HG02642 (cell line): ENCODE measurements around the gene PTPRN2.
"Not testable (repeated sequence)": the region's sequence is repeated elsewhere in the genome, so short reads cannot be mapped to it uniquely, and the experiment has no call there.

Experiments used
- ATAC-seq: cut with Tn5 transposase; IDR thresholded peaks from one replicate; pipeline ENCODE4 v1.9.1; 2021; ENCODE audit warnings: mild to moderate bottlenecking; ENCODE audit not compliant: unreplicated experiment, poor library complexity

PTPRN2 gene

DNA sequence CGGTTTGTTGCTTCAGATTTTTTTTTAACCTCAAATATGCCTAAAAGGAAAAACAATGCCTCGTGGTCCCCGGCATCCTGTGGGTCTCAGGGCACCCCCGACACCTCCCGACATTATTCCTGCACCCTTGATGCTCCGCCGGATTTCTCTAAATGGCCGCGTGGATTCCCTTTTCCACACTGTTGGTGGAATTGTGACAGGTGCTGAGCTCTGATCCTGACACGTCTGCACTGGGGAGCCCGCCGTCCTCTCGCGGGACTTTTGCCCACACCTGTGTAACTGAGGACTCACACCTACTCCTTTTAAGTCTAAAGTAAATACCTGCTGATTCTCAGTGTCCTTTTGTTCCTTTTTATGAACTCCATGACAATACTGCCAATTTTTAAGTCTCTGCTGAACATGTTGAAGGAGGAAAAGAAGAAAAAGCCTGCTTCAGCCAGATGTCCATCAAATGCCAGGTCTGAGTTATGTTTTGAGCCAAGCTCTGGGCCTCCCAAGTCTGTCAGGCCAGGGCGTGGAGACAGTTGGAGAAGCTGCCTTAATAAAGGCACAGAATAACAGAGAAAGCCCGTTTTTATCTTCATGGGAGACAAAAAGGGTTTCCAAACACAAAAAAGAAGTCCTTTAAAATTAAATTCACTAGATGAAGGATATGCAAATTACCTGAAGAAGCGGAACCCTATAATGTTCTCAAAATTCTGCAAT is 682.6 kb downstream of the PTPRN2 start:
- ATAC-seq = no peak

GRCh38 chr7:157904211-157904865 is 683.3 kb downstream of the PTPRN2 start:
- no peak for ATAC-seq

- no peak for ATAC-seq
These were observed 683.9 kb downstream of the PTPRN2 start for GRCh38 chr7:157903710-157904109.

GRCh38 chr7:157903296-157903695 is 684.3 kb downstream of the PTPRN2 start:
- ATAC-seq = no peak

- ATAC-seq = not testable (repeated sequence)
These were observed 685.6 kb downstream of the PTPRN2 start for GRCh38 chr7:157901816-157902610.

- no peak for ATAC-seq
These were observed 686.5 kb downstream of the PTPRN2 start for GRCh38 chr7:157901166-157901565.

DNA sequence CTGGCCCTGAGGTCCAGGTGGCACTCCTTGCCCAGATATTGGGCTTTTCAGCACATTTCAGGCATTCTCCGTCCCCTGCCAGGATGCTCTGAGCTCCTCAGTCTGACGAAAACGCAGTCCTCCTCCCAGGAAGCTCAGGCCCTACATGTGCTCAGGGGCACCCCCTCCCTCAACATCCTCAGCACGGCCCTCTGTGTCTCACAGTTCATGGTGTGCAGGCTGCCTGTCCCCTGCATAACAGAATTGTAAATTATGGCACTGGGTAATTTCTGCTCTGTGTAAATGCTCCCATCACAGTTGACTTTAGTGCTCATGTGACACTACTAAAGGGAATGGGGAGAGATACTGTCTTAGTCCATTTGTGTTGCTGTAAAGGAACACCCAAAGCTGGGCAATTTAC is 687.1 kb downstream of the PTPRN2 start:
- no peak for ATAC-seq

- ATAC-seq = no peak
These were observed 687.6 kb downstream of the PTPRN2 start for GRCh38 chr7:157900011-157900410.

GRCh38 chr7:157898802-157899505 is 688.7 kb downstream of the PTPRN2 start:
- no peak for ATAC-seq

DNA sequence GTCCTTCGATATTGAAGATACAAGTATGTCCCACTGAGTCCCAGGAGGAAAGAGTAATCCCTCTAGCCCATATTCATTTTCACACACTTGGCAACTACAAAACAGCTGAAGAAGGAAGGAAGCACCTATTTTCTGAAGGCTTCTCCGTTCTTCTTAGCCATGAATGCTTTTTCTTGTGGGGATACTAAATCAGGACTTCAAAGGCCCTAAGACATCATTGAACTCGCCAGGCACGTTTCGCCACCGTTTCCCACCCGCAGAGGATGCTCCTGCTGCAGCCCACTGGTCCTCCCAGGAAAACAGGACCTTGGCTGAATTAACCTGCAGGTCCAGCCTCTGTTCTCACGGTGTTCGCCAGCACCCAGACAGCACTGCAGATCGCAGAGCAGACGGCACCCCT is 689.4 kb downstream of the PTPRN2 start:
- ATAC-seq = no peak

GRCh38 chr7:157897681-157898080 is 689.9 kb downstream of the PTPRN2 start:
- no peak for ATAC-seq

DNA sequence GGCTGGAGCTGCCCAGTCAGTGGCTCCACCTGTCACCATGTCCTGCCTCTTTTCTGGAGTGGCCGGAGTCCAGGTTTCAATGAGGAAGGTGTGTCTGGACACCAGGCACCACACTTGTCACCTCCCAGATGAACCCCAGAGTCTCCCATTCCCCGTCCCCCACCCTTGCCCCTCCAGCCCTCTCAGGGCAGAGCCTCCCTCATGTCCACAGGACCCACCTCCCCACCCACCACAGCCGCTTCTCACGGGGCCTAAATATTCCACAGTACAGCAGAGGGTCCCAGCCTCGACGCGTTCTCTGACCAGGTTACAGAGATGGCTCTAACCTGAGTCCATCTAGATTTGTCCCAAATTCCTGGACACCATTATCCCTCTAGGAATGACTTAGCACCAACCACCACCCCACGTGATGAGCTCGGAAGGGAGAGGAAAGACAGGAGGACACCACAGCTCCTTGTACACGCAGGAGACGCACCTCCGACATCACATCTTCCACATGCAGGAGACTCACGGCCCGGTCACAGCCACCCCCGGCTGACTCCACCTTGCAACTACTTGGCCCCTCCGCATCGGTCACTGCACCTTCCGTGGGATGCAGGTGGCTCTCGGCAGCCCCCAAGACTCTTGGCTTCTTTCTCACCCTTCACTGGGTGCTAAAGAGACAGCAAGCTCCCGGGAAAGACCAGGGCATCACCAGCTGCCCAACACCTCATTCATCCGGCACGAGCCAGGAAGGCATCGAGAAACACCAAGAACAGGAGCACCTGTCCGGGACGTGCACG is 690.7 kb downstream of the PTPRN2 start:
- no peak for ATAC-seq

GRCh38 chr7:157896376-157896675 is 691.3 kb downstream of the PTPRN2 start:
- not testable (repeated sequence) for ATAC-seq

- no peak for ATAC-seq
These were observed 691.9 kb downstream of the PTPRN2 start for GRCh38 chr7:157895520-157896375.

DNA sequence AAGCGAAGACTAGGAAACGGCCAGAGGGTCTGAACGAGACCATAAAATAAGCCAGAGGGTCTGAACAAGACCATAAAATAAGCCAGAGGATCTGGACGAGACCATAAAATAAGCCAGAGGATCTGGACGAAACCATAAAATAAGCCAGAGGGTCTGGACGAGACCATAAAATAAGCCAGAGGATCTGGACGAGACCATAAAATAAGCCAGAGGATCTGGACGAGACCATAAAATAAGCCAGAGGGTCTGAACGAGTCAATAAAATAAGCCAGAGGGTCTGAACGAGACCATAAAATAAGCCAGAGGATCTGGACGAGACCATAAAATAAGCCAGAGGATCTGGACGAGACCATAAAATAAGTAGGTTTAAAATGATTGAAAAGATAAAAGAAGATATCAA is 692.5 kb downstream of the PTPRN2 start:
- not testable (repeated sequence) for ATAC-seq

- ATAC-seq = no peak
These were observed 694.0 kb downstream of the PTPRN2 start for GRCh38 chr7:157893535-157894044.

- ATAC-seq = no peak
These were observed 694.7 kb downstream of the PTPRN2 start for GRCh38 chr7:157892751-157893523.

- ATAC-seq = no peak
These were observed 696.7 kb downstream of the PTPRN2 start for GRCh38 chr7:157890921-157891401.
